ENCODE results near the gene ZFP90. TPM values are rescaled to one million over a fixed set of nuclear protein-coding genes. Genes with fewer than 3 reads are reported as not detected.

Gene ZFP90
- total RNA-seq, 1 experiment from 2014 or later = 12.8 TPM

- Histone ChIP-seq H3K56ac (ENCODE audit: insufficient read length, low read depth, low read length) (no peak overlapping the region), H4K5ac (ENCODE audit: insufficient read length, low read depth, low read length) (no peak overlapping the region), H3K14ac (ENCODE audit: insufficient read depth, low read length) (no peak overlapping the region), H3K23ac (ENCODE audit: insufficient read length, low read depth, low read length) (no peak overlapping the region), H2BK20ac (ENCODE audit: low read depth, low read length, poor library complexity, severe bottlenecking) (no peak overlapping the region), H3K4me1 (ENCODE audit: insufficient read depth, low read length) (no peaks in the 10 kb centered on the region), H4K91ac (ENCODE audit: insufficient read length, low read depth, low read length) (no peak overlapping the region), H2AFZ (ENCODE audit: low read length) (no peak overlapping the region), H4K20me1 (ENCODE audit: control insufficient read depth, insufficient read depth, insufficient read length) (no peaks in the 10 kb centered on the region), H3K9ac (ENCODE audit: extremely low read depth, insufficient read length, low read length) (no peak overlapping the region), H2BK5ac (ENCODE audit: insufficient read length, low read length) (no peak overlapping the region), H3K18ac (ENCODE audit: insufficient read length, low read depth, low read length) (no peak overlapping the region), H3K4ac (ENCODE audit: low read depth, low read length) (no peak overlapping the region), H3K79me2 (ENCODE audit: insufficient read depth, low read length) (no peaks in the 10 kb centered on the region), H3K9me3 (ENCODE audit: control insufficient read depth, low read depth, low read length) (no peaks in the 10 kb centered on the region), H3K27me3 (ENCODE audit: insufficient read depth, low read length) (no peaks in the 10 kb centered on the region; the same call in 1 of the 2 replicates), H2AK5ac (ENCODE audit: insufficient read length, low read length) (no peak overlapping the region), H3T11ph (ENCODE audit: low read length) (no peak overlapping the region), H2BK15ac (ENCODE audit: low read depth, low read length) (no peak overlapping the region), H2BK120ac (ENCODE audit: low read depth, low read length, poor library complexity, severe bottlenecking) (no peak overlapping the region), H2BK12ac (ENCODE audit: insufficient read length, low read depth, low read length) (no peak overlapping the region), H3K27ac (ENCODE audit: insufficient read length, low read depth, low read length) (no peak overlapping the region), H4K8ac (replicated peaks; ENCODE audit: insufficient read length, low read depth, low read length) (no peak overlapping the region), H3K79me1 (ENCODE audit: insufficient read depth, low read depth, low read length, poor library complexity, severe bottlenecking) (no peaks in the 10 kb centered on the region), H3K23me2 (ENCODE audit: insufficient read length, low read depth, low read length, poor library complexity, severe bottlenecking) (no peaks in the 10 kb centered on the region), H3K4me2 (ENCODE audit: insufficient read depth, insufficient read length, low read length) (no peak overlapping the region)
- no peak for DNase-seq
- H3K27ac Mint-ChIP-seq = no peak overlapping the region
- TF ChIP-seq CTCF (conservative IDR thresholded peaks at IDR 0.05) = no peak
- H3K4me1 Mint-ChIP-seq = no peaks in the 10 kb centered on the region
- peaks cover 37% of the 10 kb centered on the region for H3K27me3 Mint-ChIP-seq (ENCODE audit: low read depth)
- H3K36me3 Mint-ChIP-seq (ENCODE audit: insufficient read depth in 1 of 3, low read depth in 3 of 3) = no peaks in the 10 kb centered on the region
- no peaks in the 10 kb centered on the region; a peak in 1 of 5 replicates for H3K9me3 Mint-ChIP-seq
- no peak overlapping the region for H3K4me3 Mint-ChIP-seq
- no CpG with 5 or more reads among the region's 3 CpGs for WGBS (ENCODE audit: extremely low coverage, insufficient read length, low lambda C conversion rate)
These were observed 28.3 kb upstream of the ZFP90 start for GRCh38 chr16:68510775-68511174.

All from H9 (cell line).